Bronchial epithelial cell (primary cell): ENCODE measurements around the gene CHST11. TPM values are rescaled to one million over a fixed set of nuclear protein-coding genes. Genes with fewer than 3 reads are reported as not detected.
A peak's percentile ranks its signal among the peaks of the same experiment; 100 is the strongest.

Experiments
- DNase-seq: peaks from one replicate; pipeline ENCODE4 v3.0.0-alpha.2; 2010; ENCODE audit warnings: low read depth
- FAIRE-seq: peaks from 2 replicates; lab custom pipeline; 2011; peaks lifted over from hg19 to GRCh38; lab: Jason Lieb, UNC
- H3K27me3 ChIP-seq: 2 replicates; pipeline ENCODE4 v1.5.1; 2011; ENCODE audit warnings: low read length; ENCODE audit not compliant: control insufficient read depth, insufficient read depth
- H3K36me3 ChIP-seq: 2 replicates; pipeline ENCODE4 v1.5.1; 2011; ENCODE audit warnings: low read length; ENCODE audit not compliant: control insufficient read depth, insufficient read depth
- H3K4me3 ChIP-seq: 2 replicates; pipeline ENCODE4 v1.5.1; 2011; ENCODE audit warnings: mild to moderate bottlenecking, low read depth, low read length, control low read depth
- total RNA-seq: library from RNA; depleted of rRNA; stranded (reverse); fragments of >200 nt; gene quantifications from 2 replicates; pipeline ENCODE4 v1.2.1, GENCODE V29; 2014
- TF ChIP-seq, protein P1 (sequence below): IDR thresholded peaks from 2 replicates; pipeline ENCODE4 v1.5.1; 2011; ENCODE audit warnings: mild to moderate bottlenecking, moderate library complexity, low read length, control low read depth, inconsistent platforms; ENCODE audit not compliant: insufficient read depth, severe bottlenecking

CHST11 gene
- total RNA-seq, 1 donor from 2014 or later, result 7.9 TPM

DNA sequence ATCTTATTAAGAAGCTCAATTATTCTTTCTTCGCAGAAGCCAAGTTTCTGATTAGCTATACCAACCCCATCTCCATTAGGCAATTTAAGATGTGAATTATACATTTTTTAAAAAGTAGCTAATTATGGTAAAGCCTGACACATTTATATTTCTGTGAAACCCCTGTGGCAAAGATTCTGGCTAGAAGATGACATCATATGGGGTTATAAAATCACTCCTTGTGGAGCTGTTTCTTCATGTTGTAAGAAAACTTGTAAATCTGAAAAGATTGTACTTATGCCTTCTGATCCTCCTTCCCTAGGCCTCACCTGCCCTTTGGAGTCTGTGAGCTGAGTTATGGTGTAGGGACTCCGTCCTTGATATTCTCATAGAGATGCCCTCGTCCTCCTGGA, 78.1 kb downstream of the CHST11 start:
- FAIRE-seq, result no peak

DNA sequence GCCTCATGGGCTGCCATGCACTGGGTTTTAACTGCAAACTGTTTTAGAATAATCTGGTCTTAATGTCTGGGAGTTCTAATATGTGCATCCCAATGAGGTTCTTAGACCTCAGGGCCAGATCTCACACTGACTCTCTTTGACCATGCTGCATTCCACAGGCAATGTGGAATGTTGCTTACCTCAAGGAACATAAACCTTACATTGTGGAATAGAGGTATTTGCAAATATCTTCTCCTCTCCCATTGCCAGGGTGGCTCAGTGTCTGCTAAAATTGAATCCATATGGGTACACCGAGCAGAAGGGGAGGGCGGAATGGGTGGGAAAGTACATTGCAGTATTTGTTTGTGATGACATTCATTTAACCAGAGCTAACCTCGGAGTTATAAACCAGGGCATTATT, 78.6 kb downstream of the CHST11 start:
- H3K27me3 ChIP-seq, result no peaks in the 10 kb centered on the region
- H3K36me3 ChIP-seq, result no peaks in the 10 kb centered on the region
- no peak for FAIRE-seq
- TF ChIP-seq, protein P1, sequence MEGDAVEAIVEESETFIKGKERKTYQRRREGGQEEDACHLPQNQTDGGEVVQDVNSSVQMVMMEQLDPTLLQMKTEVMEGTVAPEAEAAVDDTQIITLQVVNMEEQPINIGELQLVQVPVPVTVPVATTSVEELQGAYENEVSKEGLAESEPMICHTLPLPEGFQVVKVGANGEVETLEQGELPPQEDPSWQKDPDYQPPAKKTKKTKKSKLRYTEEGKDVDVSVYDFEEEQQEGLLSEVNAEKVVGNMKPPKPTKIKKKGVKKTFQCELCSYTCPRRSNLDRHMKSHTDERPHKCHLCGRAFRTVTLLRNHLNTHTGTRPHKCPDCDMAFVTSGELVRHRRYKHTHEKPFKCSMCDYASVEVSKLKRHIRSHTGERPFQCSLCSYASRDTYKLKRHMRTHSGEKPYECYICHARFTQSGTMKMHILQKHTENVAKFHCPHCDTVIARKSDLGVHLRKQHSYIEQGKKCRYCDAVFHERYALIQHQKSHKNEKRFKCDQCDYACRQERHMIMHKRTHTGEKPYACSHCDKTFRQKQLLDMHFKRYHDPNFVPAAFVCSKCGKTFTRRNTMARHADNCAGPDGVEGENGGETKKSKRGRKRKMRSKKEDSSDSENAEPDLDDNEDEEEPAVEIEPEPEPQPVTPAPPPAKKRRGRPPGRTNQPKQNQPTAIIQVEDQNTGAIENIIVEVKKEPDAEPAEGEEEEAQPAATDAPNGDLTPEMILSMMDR, result no peak
- no peak for DNase-seq
- no peak overlapping the region for H3K4me3 ChIP-seq

More for the DNA sequence above, 78.1 kb downstream of the CHST11 start:
- Histone ChIP-seq H3K4me3 (no peak overlapping the region), H3K27me3 (no peaks in the 10 kb centered on the region), H3K36me3 (no peaks in the 10 kb centered on the region)
- DNase-seq, result no peak
- TF ChIP-seq, protein P1, result no peak

DNA sequence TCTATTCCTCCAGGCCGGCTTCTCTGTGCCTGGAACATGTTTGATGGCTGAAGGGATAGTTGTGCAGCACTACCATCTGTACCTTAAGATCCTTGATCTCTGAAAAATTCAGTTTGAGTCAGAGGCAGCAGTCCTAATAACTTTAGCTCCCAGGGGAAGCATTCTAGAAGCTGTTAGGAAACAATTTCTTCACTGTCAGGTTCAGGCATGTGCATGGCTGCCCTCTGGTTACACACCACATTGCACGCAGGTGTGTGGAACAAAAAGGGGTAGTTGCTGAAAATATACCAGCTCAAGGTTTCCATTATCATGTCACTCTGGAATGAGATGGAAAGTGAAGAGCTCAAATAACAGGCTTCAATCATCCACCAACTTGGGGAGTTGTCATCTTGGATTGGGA, 80.1 kb downstream of the CHST11 start:
- Histone ChIP-seq H3K4me3 (no peak overlapping the region), H3K36me3 (no peaks in the 10 kb centered on the region), H3K27me3 (no peaks in the 10 kb centered on the region)
- peak; percentile 81 for FAIRE-seq
- DNase-seq, result peak; percentile 70
- TF ChIP-seq, protein P1, result no peak

DNA sequence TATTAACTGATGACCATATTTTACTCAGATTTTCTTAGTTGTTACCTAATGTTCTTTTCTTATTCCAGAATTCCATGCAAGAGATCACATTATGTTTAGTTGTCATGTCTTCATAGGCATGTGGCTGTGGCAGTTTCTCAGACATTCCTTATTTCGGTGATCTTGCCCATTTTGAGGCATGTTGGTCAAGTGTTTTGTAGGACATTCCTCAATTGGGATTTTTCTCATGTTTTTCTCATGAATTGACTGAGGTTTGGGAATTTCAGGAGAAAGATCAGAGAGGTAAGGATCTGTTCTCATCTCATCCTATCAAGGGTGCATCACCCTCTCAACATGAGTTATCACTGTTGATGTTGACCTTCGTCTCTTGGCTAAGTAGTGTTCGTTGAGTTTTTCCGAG, 81.3 kb downstream of the CHST11 start:
- FAIRE-seq (no peak), DNase-seq (no peak)
- TF ChIP-seq, protein P1, result no peak

DNA sequence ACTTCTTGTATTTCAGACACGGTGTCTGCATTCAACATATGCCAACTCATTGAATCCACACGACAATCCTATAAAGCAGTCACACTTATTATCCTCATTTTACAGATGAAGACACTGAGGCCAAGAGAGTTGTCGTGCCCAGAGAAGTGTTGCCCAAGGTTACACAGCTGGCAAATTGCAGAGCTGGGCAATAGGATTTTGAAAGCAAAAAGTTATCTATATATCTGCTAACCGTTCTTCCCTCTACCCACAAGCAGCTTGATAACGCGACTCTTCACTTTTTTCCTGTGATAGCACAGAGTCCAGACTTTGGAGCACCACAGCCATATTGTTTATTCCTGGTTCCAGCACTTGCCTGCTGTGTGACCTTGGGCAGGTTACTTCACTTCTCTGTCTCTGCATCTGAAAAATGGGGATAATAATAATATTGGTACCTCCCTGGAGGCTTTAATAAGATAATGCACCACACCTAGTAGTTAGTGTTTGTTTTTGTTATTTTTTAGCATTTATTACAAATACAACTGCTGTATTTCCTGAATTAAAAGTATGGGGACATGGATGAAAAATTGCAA, 82.2 kb downstream of the CHST11 start:
- FAIRE-seq (no peak), DNase-seq (no peak)
- H3K36me3 ChIP-seq, result no peaks in the 10 kb centered on the region
- no peaks in the 10 kb centered on the region for H3K27me3 ChIP-seq
- no peak overlapping the region for H3K4me3 ChIP-seq
- TF ChIP-seq, protein P1, result no peak

More for the DNA sequence above, 81.3 kb downstream of the CHST11 start:
- Histone ChIP-seq H3K36me3 (no peaks in the 10 kb centered on the region), H3K27me3 (no peaks in the 10 kb centered on the region), H3K4me3 (no peak overlapping the region)

DNA sequence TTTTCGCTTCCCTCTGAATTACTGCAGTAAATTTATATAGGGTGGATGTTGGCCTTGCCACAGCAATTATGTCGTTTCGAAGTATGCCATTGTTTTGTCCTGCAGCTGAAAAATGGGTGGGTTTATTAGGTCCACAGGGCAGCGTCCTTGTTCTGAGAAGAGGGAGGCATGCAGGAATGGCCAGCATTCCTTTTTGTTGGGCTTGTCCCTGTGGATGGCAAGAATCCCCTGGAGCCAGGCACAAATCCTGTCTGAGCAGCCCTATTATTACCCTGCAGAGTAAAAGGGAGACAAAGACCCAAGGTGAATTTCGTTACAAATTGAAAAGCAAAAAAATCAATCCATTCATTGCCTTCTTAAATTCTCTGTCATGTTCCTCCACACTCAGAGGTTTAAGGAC, 88.1 kb downstream of the CHST11 start:
- no peak for FAIRE-seq
- Histone ChIP-seq H3K4me3 (no peak overlapping the region), H3K27me3 (no peaks in the 10 kb centered on the region), H3K36me3 (no peaks in the 10 kb centered on the region)
- DNase-seq, result no peak
- TF ChIP-seq, protein P1, result no peak
